HG02678 (cell line): ENCODE data around the gene OR51L1.

Experiments
- ATAC-seq: cut with Tn5 transposase; IDR thresholded peaks from one replicate; pipeline ENCODE4 v1.9.1; 2021; ENCODE audit warnings: mild to moderate bottlenecking, moderate library complexity; ENCODE audit not compliant: unreplicated experiment

The OR51L1 gene

DNA sequence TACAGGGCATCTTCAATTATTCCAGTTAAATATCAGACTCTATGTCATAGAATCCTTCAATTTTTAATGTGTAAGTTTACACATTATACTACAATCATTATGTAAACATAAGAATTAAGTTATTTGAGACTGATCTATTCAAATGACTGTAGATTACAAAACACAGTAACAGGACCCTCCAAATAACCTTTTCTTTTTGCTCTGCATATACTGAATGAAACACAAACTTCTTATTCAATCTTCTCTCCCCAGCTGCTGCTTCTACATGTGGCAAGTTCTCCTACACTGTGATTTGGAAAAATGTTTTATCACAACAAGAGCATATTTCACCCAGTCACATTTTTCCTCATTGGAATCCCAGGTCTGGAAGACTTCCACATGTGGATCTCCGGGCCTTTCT, 51.6 kb downstream of the OR51L1 start, which contains the start of gene OR52J3:
Gene OR52J3, plus strand, starts transcription at position 301 of the 400 bp plus-strand sequence. Its CDS starts 0 bp downstream, at position 301.
- no peak for ATAC-seq

DNA sequence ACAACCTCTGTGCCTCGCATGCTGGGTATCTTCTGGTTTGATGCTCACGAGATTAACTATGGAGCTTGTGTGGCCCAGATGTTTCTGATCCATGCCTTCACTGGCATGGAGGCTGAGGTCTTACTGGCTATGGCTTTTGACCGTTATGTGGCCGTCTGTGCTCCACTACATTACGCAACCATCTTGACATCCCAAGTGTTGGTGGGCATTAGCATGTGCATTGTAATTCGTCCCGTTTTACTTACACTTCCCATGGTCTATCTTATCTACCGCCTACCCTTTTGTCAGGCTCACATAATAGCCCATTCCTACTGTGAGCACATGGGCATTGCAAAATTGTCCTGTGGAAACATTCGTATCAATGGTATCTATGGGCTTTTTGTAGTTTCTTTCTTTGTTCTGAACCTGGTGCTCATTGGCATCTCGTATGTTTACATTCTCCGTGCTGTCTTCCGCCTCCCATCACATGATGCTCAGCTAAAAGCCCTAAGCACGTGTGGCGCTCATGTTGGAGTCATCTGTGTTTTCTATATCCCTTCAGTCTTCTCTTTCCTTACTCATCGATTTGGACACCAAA, 52.2 kb downstream of the OR51L1 start:
- ATAC-seq: no peak
